ENCODE results near the gene UQCR11. TPM values are rescaled to one million over a fixed set of nuclear protein-coding genes. Genes with fewer than 3 reads are reported as not detected.

The UQCR11 gene
- total RNA-seq (10 to 100 TPM; 40.5 to 89.4 (median 75.5) TPM), polyA plus RNA-seq (10 to 100 TPM; 49.3 to 72.3 TPM)

DNA sequence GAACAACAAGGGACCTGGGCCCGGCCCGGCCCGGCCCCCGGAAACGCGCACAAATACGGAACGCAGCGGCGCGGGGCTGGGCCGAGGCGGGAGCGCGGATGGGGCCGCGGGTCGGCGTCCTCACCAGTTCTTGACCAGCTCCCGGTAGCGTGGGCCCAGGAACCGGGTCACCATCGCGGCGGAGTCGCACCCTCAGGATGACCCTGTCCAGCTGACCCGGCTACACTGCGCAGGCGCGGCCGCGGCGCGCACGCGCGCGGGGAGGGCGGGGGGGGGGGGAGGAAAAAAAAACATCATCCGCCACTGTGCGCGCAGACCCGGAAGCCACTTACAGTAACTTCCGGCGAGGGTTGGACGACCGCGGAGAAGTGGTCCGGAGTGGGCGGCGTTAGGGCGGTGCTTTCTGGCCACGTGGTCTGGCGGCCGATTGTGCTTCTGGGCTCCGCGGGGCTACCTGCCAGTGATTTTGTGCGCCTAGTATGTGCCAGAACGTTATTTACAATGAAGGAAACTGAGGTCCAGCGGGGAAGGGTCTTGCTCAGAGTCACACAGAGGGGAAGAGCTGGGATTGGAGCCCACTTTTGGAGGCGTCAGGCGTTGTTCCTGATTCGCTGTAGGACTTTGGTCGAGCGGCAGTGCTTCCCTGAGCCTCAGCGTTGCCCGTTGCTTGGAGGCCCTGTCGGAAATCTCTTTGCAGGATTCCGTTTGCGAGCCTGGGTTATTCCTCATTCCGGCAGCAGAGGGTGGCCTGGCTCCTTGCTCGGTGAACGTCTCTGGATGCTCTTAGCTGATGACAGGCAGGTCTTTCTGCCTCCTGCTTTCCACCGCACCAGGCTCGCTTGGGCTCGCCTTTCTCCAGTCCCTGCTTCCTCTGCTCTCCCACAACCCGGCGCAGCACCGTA, at the start of gene UQCR11:
Gene UQCR11 (minus strand): TSS at position 227 of the 902 bp plus-strand sequence. CDS start 53 bp downstream, at position 174.
- intact Hi-C loops (cut with DNase I), result no loop called here
- DNase-seq (peak; percentile 90 to 98 (median 94)), FAIRE-seq (no peak), ATAC-seq (peak; percentile 94 to 97 (median 96))
- H3K36me3 ChIP-seq, result no peaks in the 10 kb centered on the region
- H3K9me3 ChIP-seq, result no peaks in the 10 kb centered on the region
- TF ChIP-seq, protein P1, sequence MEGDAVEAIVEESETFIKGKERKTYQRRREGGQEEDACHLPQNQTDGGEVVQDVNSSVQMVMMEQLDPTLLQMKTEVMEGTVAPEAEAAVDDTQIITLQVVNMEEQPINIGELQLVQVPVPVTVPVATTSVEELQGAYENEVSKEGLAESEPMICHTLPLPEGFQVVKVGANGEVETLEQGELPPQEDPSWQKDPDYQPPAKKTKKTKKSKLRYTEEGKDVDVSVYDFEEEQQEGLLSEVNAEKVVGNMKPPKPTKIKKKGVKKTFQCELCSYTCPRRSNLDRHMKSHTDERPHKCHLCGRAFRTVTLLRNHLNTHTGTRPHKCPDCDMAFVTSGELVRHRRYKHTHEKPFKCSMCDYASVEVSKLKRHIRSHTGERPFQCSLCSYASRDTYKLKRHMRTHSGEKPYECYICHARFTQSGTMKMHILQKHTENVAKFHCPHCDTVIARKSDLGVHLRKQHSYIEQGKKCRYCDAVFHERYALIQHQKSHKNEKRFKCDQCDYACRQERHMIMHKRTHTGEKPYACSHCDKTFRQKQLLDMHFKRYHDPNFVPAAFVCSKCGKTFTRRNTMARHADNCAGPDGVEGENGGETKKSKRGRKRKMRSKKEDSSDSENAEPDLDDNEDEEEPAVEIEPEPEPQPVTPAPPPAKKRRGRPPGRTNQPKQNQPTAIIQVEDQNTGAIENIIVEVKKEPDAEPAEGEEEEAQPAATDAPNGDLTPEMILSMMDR (IDR thresholded peaks at IDR 0.05), result peak in 1 of 4 donors; percentile 33
- peak within 1 kb of the TSS; percentile 74 to 94 (median 86) for H3K4me3 ChIP-seq
- peak within 1 kb of the TSS; percentile 72 to 84 (median 78) for H3K27ac ChIP-seq
- H3K27me3 ChIP-seq, result no peaks in the 10 kb centered on the region
- peaks cover 4 to 11% (median 11%) of the 10 kb centered on the region in 3 donors for H3K4me1 ChIP-seq
- 0% methylated on average over 70 to 79 of the region's 79 CpGs for WGBS, 2 donors

DNA sequence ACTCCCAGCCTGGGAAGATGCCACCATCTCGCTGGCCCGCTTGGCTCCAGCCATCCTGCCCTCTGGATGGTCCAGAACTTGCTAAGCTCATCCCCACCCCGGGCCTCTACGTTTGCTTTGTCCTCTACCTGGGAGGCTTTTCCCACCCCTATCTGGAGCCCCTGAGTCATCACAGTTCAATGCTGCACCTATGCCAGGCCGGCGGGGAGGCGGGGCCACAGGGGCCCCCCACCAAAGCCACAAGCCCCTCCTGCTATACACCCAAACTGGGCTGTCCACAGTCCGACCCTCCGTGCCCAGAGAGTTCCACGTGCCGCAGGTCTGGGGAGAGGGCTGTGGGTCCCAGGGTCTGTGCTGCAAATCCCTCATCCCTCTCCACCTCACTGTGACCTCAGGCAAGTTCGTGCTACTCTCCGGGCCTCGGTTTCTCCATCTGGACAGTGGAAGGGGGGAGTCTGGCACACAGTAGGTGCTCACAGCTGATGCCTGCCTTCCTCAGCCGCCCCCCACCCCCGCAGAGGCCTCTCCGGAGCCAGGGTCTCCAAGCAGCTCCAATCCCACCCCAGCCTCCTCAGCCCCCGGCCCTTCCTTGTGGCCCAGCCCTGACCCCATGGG, 49.0 kb upstream of the UQCR11 start:
- Histone ChIP-seq H3K27ac (no peak overlapping the region), H3K27me3 (no peaks in the 10 kb centered on the region), H3K4me3 (no peak overlapping the region), H3K9me3 (no peaks in the 10 kb centered on the region), H3K4me1 (peaks cover 0 to 4% (median 0%) of the 10 kb centered on the region in 3 donors), H3K36me3 (no peaks in the 10 kb centered on the region)
- 76 to 79% methylated on average over 15 to 18 of the region's 18 CpGs for WGBS, 2 donors
- peak in 3 of 6 donors; percentile 24 to 75 (median 56) for DNase-seq
- ATAC-seq, result no peak
- TF ChIP-seq, protein P1 (IDR thresholded peaks at IDR 0.05), result no peak
- intact Hi-C loops (cut with DNase I), result loop anchor here in 1 of 3 donors (10.0 kb wide), 1 partner anchor 89 kb away; the partner anchor contains the start of gene MEX3D
- no peak for FAIRE-seq

DNA sequence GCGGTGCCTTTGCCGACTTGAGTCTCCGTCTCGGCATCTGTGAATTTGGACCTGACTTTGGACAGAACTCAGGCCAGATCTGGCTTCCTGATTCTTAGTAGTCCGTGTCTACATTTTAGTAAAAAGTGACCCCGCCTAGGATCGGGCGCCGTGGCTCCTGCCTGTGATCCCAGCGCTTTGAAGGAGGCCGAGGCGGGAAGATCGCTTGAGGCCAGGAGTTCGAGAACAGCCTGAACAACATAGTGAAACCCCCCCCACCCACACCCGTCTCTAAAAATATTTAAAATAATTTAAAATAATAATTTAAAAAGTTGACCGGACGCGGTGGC, 48.0 kb upstream of the UQCR11 start:
- no peaks in the 10 kb centered on the region for H3K27me3 ChIP-seq
- DNase-seq (peak in 1 of 6 donors; percentile 61), FAIRE-seq (no peak), ATAC-seq (peak in 1 of 4 donors; percentile 0)
- 18 to 21% methylated on average over 18 of the region's 18 CpGs for WGBS, 2 donors
- H3K36me3 ChIP-seq, result no peaks in the 10 kb centered on the region
- H3K9me3 ChIP-seq, result no peaks in the 10 kb centered on the region
- H3K4me1 ChIP-seq, result peaks cover 0 to 4% (median 0%) of the 10 kb centered on the region in 3 donors
- intact Hi-C loops (cut with DNase I), result loop anchor here in 1 of 3 donors (10.0 kb wide), 1 partner anchor 88 kb away; the partner anchor contains the start of gene MEX3D
- H3K4me3 ChIP-seq, result peak overlapping the region in 3 of 4 donors; percentile 55 to 94 (median 59)
- H3K27ac ChIP-seq, result peak overlapping the region; percentile 99 to 100 (median 99)
- TF ChIP-seq, protein P1 (IDR thresholded peaks at IDR 0.05), result no peak

DNA sequence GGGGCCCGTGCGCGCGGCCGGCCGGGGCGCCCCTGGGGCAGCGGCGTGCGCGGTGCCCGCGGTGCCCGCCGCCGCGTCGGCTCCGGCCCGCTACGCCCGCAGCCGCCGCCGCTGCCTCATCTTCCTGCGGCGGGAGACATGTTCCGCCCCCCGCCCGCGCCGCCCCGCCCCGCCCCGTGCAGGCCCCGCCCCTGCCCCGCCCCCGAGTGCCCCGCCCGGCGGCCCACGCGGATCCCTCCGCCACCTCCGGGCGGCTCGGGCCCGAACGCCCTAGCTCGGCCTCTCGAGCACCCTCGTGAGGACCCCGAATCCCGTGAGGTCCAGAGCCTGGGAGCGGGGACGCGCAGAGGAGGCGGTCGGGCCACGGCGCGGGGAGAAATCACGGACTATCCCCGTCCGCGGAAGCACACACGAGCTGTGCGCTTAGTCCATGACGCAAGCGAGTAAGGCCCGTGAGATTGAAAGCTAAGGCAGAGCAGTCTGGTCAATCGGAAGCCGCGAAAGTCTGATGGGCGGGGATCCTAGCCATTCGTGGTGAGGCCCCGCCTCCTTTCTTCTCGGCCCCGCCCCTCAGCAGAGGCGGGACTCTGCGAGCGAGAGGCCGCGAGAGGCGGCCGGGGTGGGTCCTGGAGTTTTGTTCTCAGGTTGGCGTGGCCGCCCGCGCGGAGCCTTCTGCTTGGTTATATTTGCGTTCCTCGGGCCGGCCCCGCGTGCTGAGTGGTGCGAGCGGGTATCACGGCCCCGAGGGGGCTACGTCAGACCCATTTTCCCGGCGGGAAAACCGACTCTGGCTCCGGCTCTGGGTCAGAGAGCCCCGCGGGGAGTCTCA, 47.4 kb upstream of the UQCR11 start, which contains the start of gene TCF3:
Gene TCF3 (minus strand): TSS at position 145 of the 829 bp plus-strand sequence. CDS start 2,367 bp downstream, outside the sequence.
- H3K4me1 ChIP-seq, result peaks cover 0 to 4% (median 0%) of the 10 kb centered on the region in 3 donors
- H3K27ac ChIP-seq, result peak within 1 kb of the TSS; percentile 99 to 100 (median 99)
- intact Hi-C loops (cut with DNase I), result loop anchor here in 1 of 3 donors (10.0 kb wide), 1 partner anchor 88 kb away; the partner anchor contains the start of gene MEX3D
- ATAC-seq (peak; percentile 96 to 99 (median 96)), FAIRE-seq (peak; percentile 98), DNase-seq (peak; percentile 97 to 99 (median 98))
- H3K27me3 ChIP-seq, result no peaks in the 10 kb centered on the region
- H3K9me3 ChIP-seq, result no peaks in the 10 kb centered on the region
- no peaks in the 10 kb centered on the region for H3K36me3 ChIP-seq
- 0% methylated on average over 70 to 107 of the region's 107 CpGs for WGBS, 2 donors
- H3K4me3 ChIP-seq, result peak within 1 kb of the TSS; percentile 58 to 94 (median 90)
- TF ChIP-seq, protein P1 (IDR thresholded peaks at IDR 0.05), result no peak
